OCI-LY3 (cell line): Measurements from ENCODE around the gene PPP1R2.

ENCODE experiments used
- CTCF ChIP-seq: fragments of 200-600, 300-600 bp; sonication (generic); IDR thresholded peaks from 2 replicates; pipeline ENCODE4 v1.5.1; 2014; ENCODE audit warnings: antibody characterized with exemption, low read length, low read depth
- EZH2phosphoT487 ChIP-seq: fragments of 200-600 bp; shearing (Covaris generic); IDR thresholded peaks from 2 replicates; pipeline ENCODE4 v1.6.1; 2018; ENCODE audit warnings: antibody characterized with exemption, mixed run types, low read depth

GRCh38 chr3:195565716-195566115 is 22.6 kb upstream of the PPP1R2 start:
- TF ChIP-seq CTCF: no peak
- TF ChIP-seq EZH2phosphoT487: no peak
